ENCODE results near the gene MRPL19.
"Not testable (repeated sequence)": the region's sequence is repeated elsewhere in the genome, so short reads cannot be mapped to it uniquely, and the experiment has no call there.

Gene MRPL19

DNA sequence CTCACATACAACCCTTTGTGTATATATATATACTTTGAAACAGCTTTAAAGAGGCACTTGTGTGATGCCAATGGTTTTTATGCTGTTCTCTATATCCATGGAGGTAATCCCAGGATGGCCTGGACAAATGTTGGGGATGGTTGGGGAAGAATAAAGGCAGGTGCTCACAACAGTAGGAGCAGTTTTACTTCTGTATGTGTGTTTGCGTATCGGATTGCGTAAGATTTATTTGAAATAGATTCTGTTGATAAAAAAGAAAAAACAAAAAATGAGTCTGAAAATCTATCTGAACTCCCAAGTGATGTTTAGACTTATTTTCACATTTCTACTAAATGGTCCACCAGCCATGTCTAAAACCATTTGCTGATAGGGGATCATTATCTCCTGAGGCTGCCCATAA lies 29.3 kb downstream of the MRPL19 start:
- no peak for DNase-seq

DNA sequence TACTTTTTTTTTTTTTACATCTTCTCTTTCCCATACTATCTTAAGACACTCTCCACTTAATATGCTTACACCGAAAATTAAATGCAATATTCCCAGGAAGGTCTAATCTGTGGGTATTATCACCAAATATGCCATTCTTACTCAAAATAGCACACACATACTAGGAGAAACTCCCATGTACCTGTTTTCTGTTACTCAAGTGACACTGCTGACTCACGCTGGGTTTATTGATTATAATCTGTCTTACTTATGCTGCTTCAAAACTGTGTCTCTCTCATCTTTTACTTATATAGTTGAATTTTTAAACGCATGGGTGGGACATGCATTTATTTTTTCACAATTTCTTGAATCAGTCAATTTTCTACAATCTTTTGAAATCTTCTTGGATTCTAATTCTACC lies 29.9 kb downstream of the MRPL19 start:
- no peak for DNase-seq

DNA sequence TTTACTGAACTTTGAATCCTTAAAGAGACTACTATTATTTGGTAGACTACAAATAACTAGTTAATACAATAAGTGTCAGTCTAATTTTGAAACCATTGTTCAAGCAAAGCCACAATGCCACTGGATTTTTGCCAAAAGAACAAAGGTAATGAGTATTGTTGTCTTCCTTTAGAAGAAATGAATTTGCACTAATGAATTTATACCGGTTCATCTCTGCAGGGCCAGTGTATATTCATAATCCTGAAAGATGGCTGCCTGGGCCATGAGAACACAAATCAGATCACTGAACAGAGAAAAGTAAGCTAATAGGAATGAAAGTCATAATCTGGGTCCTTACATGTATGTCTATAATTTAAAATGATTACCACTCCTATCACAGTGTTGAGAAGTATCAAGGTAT lies 33.0 kb downstream of the MRPL19 start:
- no peak for DNase-seq

DNA sequence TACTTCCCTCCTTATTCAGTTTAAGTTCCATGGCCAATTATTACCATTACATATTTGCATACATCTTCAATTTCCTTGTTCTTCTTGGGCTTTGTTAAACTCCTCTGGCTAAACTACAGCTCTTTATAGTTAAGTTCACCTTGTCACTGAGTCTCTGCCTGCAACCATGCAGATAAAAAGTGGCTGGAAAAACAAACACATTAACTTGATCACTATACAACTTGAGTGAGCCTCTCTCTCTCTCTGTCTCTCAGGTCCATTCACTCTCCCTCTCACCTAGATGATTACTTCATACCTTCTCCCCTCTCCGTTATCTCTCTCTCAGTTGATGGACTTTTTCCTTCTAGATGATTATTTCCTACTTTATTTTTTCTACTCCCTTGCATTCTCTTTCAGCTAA lies 33.8 kb downstream of the MRPL19 start:
- no peak for DNase-seq

DNA sequence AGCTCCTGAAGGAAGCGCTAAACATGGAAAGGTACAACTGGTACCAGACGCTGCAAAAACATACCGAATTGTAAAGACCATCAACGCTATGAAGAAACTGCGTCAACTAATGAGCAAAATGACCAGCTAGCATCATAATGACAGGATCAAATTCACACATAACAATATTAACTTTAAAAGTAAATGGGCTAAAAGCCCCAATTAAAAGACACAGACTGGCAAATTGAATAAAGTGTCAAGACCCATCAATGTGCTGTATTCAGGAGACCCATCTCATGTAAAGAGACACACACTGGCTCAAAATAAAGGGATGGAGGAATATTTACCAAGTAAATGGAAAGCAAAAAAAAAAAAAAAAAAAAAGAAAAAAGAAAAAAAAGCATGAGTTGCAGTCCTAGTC lies 36.8 kb downstream of the MRPL19 start:
- DNase-seq: not testable (repeated sequence)

DNA sequence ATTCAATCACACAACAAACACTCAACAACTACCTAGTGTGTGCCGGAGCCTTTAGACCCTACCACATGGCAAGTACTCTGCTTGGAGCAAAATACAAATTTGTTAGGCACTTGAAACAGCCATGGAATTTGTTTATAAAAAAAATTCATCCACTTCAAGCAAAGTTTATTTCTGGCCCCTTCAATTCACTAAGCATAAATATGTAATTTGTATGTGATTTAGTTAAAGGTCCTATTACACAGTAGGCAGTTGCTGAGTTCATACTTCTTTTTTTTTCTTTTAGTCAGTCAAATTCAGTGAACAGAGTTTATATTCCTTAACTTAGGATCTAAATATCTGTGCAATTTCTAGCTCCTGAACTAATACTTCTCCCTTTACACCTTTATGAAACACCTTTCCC lies 41.6 kb downstream of the MRPL19 start:
- DNase-seq: no peak

DNA sequence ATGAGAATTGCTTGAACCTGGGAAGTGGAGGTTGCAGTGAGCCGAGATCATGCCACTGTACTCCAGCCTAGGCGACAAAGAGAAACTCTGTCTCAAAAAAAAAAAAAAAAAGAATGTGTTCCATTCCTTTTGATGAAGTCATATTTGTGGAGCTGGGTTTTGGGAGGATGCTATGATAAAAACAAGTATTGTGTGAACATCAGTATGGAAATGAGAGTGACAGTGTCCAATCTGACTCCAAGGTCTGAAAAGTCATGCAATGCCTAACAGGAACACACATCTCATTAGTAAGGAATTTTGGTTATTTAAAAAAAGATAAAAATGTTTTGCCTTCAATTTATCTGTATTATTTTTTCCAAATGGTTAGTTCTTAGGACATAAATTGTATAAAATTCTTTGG lies 52.3 kb downstream of the MRPL19 start:
- DNase-seq: no peak

DNA sequence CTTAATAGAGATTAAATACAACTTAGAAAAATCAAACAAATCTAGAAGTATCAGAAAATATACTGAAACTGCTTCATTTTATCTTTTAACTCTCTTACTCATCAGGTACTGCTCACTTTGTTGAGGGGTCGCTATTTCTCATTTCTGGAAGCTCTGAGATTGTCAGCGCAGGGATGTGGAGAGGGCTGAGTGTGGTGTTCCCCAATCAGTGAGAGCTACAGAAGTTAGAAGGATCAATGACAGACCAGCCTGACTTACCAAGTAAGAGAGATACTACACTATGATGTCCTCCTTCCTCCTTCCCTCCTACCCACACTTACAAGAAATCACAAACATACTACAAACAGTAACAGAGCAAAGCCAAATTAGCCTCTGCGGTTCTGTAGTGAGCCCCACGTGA lies 56.0 kb downstream of the MRPL19 start:
- DNase-seq: no peak

DNA sequence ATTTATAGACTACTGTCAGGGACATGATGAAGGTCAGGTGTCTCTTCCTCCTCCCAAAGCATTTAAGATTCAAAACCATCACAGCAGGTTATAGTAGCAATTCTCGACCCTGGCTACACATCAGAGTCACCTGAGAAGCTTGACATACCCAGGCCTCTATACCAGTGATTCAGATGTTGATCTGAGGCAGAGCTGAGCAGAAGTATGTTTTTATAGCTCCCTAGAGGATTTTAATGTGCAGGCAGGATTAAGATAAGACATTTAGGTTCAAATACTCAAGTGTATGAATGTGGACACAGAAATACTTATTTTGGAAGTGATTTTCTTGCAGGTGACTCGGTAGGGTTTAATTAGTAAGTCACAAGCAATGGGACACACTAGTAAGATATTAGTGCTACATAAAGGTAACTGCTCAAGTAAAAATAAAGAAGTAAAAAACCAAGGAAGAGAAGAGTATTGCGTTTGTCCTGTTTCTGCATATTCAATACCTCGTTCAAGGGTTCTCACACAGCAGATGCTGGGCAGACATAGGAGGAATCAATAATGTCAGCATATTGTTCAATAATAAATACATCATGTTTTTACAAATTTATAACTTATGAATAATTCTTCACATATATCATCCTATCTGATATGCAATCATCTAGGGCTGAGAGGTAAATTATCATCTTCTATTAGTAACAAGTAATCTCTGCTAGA lies 57.2 kb downstream of the MRPL19 start:
- DNase-seq: no peak

DNA sequence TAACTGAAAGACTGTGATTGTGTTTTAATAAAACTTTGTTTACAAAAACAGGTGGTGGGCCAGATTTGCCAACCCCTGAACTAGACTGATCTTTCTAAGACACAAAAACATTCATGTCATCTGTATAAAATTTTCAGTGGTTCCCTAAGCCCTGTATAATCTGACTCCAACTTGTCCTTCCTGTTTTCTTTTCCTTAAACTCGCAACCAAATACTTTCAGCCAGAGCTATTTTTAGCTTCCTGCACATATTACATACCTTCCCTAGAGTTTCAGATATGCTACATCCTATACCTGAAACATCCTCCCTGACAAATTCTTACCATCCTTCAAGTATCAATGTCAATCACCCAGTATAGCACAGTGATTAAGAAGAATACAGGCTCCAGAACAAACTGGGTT lies 59.3 kb downstream of the MRPL19 start:
- no peak for DNase-seq

DNA sequence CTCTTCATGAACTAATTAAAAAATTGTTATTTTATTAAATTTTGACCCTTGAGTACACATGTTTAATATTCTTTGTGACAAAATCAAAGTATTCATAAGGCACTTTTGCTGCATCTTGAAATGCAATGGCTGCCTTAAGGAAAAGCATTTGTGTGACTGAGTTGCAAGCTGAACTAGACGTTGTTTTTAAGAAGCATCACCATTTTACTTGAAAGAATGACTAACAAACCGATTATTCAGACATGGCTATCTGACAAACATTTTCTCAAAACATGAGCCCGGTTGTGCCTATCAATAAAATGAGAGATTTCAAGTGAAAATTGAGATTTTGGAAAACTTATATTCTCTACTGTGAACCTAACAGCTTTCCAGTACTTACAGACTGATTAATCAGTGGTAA lies 61.3 kb downstream of the MRPL19 start:
- no peak for DNase-seq

DNA sequence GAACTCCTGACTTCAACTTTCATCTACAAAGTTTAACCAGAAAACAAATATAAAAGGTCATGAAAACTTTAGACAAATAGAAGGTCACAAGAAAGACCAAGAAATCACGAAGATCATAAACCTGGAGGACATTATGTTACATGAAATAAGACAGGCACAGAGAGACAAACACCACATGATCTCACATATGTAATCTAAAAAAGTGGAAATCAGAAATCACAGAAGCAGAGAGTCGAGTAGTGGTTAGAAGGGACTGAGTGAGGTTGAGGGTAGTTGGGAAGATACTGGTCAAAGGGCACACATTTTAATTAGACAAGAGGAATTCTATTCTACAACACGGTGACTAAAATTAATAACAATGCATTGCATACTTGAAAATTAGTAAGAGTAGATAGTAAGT lies 62.7 kb downstream of the MRPL19 start:
- DNase-seq: no peak

DNA sequence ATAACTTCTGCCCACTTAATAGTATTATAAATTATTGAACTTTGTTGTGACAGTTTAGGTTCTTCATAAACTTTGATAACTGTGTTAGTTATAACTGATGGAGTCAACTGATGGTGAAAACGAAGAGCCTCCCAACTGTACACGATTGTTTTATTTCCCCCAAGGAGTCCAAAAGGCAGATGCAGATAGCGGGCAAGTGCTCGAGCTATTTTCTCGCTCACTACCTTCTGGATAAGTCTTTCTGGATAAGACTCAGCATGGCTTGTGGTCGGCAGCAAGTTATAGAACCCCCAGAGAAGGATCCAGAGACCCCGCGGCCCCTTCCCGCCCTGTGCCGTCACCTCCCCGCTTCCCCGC lies 63.6 kb downstream of the MRPL19 start:
- no peak for DNase-seq

DNA sequence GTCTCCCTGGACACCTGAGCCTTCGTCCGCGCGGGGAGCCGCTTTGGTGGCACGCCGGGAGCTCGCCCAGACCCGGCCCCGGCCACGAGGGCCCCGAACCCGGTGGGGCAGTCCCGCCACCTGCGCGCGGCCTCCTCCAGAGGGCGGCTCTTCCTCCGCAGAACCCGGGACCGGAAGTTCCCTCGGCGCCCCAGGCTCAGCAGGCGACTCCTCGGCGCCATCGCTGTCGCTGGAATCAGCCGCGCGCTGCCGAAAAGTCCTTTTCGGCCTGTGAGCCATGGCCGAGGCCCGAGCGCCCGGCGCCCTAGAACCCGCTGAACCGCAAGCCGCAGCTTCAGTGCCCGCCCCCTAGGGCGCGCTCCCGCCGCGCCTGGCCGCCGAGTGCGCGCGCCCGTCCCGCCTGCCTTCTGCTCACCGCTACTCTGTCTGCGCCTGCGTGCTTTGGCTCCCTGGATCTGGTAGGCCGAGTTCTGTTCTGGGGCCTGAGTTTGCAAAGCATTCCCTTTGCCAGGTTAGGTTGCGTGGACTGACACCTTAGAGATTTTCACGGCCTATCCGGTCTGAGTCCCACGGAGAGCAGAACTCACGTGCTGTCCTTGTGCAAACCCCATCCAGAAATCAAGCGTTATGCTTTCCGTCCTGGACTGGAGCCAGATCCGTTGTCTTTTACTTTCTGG lies 64.1 kb downstream of the MRPL19 start, which contains the start of gene GCFC2:
GCFC2 (minus strand) TSS at position 339 of the 677 bp plus-strand sequence; CDS start at position 279, 60 bp downstream.
- DNase-seq: peak; percentile 95

DNA sequence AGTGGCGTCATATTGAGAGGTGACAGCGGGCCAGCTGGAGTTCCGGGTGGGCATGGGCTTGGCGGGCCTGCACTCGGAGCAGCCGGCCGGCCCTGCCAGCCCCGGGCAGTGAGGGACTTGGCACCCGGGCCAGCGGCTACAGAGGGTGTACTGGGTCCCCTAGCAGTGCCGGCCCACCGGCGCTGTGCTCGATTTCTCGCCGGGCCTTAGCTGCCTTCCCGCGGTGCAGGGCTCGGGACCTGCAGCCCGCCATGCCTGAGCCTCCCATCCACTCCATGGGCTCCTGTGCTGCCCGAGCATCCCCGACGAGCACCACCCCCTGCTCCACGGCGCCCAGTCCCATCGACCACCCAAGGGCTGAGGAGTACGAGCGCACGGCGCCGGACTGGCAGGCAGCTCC lies 65.0 kb downstream of the MRPL19 start:
- not testable (repeated sequence) for DNase-seq

DNA sequence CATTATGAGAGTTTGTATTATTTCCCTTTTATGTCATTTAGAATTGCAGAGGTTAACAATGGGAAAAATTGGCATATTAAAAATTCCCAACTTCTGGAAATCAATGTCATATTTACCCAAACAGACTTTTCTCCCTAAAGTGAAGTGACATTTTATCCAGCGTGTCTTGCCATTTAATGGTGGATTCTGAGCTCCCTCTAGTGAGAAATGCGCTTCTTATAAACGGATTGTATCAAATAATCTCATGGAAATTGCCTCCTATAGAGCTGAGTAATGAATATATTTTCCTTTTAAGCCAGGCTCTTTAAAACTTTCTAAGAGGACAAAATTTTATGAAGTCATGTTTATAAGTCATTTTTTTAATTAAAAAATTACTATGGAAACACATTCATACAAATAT lies 69.8 kb downstream of the MRPL19 start:
- DNase-seq: no peak

DNA sequence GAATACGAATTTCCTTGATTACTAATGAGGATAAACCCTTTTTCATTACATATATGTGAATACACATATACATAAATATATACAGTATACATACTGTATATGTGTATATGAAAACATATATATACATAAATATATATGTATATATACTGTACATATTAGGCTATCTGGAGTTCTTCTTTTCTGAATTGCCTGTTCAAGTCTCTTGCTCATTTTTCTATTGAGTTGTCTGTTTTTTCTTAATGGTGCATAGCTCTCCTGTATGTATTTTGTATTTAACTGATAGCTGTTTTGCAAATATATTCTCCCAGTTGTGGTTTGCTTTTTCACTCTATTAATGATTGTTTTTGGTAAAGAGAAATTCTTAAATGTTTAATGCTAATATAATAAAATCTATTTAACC lies 73.0 kb downstream of the MRPL19 start:
- DNase-seq: no peak

DNA sequence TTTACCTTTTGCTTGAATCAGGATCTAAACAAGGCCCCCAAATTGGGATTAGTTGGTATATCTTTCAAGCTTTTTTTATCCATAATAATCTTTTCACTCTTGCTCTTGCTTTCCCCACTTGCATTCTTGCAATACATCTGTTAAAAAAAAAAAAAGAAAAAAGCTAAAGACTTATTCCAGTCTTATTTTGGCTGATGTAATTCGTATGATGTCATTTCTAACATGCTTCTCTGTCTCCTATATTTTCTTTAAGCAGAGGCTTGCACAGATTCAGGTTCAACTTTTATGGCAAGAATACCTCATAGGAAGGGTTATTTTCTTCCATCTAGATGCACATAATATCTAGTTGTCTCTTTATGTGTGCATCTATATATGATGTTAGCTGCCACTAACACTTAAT lies 73.9 kb downstream of the MRPL19 start:
- DNase-seq: no peak

DNA sequence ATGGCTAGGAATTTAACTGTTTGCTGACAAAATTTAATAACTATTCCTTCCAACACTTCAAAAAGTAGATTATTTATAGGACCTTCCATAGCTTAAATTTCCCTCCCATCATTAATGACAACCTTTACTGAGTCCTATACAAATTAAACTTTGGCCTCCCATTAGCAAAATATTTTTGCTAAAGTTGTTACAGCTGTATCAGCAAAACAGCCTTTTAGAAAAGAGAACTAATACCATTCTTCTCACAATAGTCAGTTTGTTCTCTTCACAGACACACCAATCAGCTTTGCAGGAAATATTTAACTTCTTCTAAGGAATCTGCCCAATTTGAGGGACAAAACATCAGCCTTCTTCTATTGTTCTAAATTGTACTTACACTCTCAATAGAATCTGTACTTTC lies 76.1 kb downstream of the MRPL19 start:
- no peak for DNase-seq

DNA sequence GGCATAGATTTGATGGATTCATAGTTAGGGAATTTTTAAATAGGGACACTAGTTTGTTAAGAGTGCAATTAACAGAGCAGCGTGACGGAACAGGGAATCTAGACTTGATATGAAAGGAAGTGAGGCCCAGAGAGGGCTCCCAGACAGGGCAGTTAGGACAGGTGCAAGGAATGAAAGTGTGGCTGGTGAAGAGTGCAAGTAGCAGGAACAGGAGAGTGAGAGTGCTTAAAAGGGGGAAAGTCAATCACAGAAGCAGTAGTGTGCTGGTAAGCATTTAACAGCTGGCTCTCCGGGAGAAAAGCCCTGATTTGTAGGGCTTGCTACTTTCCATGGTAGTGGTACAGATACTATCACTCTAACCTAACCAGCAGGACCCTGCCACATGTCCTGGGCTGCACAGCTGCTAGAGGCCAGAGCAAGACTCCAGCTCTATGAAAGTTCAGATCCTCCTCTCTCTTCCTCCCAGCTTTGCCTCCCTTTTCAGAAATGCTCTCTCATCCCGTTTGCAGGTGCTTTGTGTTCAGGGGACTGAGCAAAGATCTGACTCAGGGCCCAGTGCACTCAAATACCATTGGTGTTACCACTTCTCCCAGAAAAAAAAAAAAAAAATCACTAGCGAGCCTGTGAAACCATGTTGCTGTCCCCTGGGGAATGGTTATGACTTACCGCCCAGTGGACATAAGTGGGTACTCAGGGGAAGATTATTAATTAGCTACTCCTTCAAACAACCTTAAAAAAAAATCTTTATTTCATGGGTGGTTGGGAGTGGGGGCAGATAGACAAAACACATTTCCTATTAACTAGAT lies 82.2 kb downstream of the MRPL19 start:
- DNase-seq: no peak

DNA sequence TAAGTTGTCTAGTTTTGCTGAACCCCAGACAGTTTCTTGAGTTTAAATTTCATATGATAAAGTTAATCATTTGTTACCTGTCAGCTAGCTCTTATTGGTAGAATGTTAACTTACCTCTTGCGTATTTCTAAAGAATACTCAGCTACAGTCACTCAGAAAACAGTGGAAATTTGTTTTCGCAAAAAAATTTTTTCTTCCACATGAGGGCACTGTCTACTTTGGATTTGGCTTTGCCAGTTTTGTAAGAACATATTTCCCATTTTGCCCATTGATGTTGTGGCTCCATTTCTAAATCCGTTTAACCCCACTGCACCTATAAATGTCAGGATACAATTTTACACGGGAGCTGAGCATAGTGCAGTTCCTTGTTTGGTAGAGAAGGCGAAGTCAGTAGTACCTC lies 83.3 kb downstream of the MRPL19 start:
- no peak for DNase-seq

DNA sequence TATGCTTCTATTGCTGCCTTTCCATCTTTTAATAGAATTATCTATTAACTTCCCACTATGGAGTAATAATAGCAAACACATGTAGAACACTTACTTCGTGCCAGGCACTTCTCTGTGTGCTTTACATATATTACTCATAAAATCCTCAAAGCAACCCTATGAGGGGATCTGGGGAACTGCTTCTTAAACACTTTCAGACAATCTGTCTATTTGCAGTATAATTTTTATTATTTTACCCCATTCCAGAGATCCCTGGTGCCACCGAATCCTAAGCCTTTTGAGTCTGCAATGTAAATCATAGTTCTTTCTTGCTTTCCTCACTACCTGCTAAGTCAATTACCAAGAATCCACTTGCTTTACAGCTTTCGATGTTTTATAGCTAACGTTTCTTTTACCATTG lies 89.7 kb downstream of the MRPL19 start:
- DNase-seq: no peak

DNA sequence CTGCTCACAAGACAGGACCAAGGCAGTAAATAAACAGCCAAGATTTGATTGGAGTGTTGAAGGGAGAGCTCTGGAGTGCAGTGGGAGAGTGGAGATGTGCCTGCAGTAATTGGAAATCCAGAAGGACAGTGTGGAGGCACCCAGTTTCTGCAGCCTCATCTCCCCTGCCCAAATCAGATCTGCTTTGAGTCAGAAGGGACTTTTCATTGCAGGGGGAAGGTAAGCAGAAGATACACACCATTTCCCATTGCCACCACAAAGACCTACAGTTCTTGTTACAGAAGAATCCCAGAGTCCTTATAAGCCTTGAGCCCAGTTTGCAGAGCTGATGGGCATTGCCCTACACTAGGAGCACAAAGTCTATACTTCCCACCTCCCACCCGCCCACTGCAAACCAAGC lies 91.4 kb downstream of the MRPL19 start:
- no peak for DNase-seq

Measured in activated CD8-positive, alpha-beta memory T cell treated with anti-CD3 and anti-CD28 coated beads for 24 hours (primary cell).